HG03460 (cell line): ENCODE measurements around the gene PAQR4.

Source experiments
- ATAC-seq: cut with Tn5 transposase; IDR thresholded peaks from one replicate; pipeline ENCODE4 v1.9.1; 2021; ENCODE audit not compliant: unreplicated experiment

PAQR4 gene

GRCh38 chr16:2979669-2980226, 10.6 kb downstream of the PAQR4 start:
- peak; percentile 12 for ATAC-seq

GRCh38 chr16:2980227-2981176, 11.4 kb downstream of the PAQR4 start, which contains the start of gene PKMYT1:
Gene PKMYT1 (minus strand): TSS chr16:2980446. CDS start chr16:2979657, 789 bp downstream.
- peak; percentile 69 for ATAC-seq

GRCh38 chr16:2981177-2981898, 12.2 kb downstream of the PAQR4 start:
- ATAC-seq, result no peak

- no peak for ATAC-seq
These were observed 12.7 kb downstream of the PAQR4 start for GRCh38 chr16:2981899-2982250.

GRCh38 chr16:2982402-2982801, 13.3 kb downstream of the PAQR4 start:
- no peak for ATAC-seq

GRCh38 chr16:2983706-2984136, 14.6 kb downstream of the PAQR4 start:
- ATAC-seq, result no peak

GRCh38 chr16:2985462-2985861, 16.3 kb downstream of the PAQR4 start:
- no peak for ATAC-seq

GRCh38 chr16:2985893-2986355, 16.8 kb downstream of the PAQR4 start:
- ATAC-seq, result no peak

- ATAC-seq, result no peak
These were observed 17.6 kb downstream of the PAQR4 start for GRCh38 chr16:2986623-2987188.

- no peak for ATAC-seq
These were observed 18.1 kb downstream of the PAQR4 start for GRCh38 chr16:2987286-2987685.

- ATAC-seq, result no peak
These were observed 18.7 kb downstream of the PAQR4 start for GRCh38 chr16:2987833-2988232.

GRCh38 chr16:2988590-2989099, 19.5 kb downstream of the PAQR4 start:
- ATAC-seq, result no peak

GRCh38 chr16:2990891-2991290, 21.7 kb downstream of the PAQR4 start:
- no peak for ATAC-seq

GRCh38 chr16:2991566-2992261, 22.6 kb downstream of the PAQR4 start:
- no peak for ATAC-seq

- ATAC-seq, result no peak
These were observed 23.4 kb downstream of the PAQR4 start for GRCh38 chr16:2992383-2993081.

- ATAC-seq, result no peak
These were observed 27.1 kb downstream of the PAQR4 start for GRCh38 chr16:2996298-2996697.

GRCh38 chr16:2999929-3000328, 30.8 kb downstream of the PAQR4 start:
- ATAC-seq, result no peak

GRCh38 chr16:3000540-3000939, 31.4 kb downstream of the PAQR4 start:
- ATAC-seq, result no peak

- no peak for ATAC-seq
These were observed 32.2 kb downstream of the PAQR4 start for GRCh38 chr16:3001316-3001715.
